Gastroesophageal sphincter (tissue), 4 donors: ENCODE data around the gene IKZF5. TPM values are rescaled to one million over a fixed set of nuclear protein-coding genes. Genes with fewer than 3 reads are reported as not detected.
A peak's percentile ranks its signal among the peaks of the same experiment; 100 is the strongest.

Source experiments
- ATAC-seq: fragments of 150-250 bp; one replicate; pipeline ENCODE4 v1.9.1; 2016; ENCODE audit warnings: mild to moderate bottlenecking, moderate library complexity
- H3K27ac ChIP-seq, 4 donors: fragments of 200-600 bp; sonication (generic) in 3 of 4; 1 replicate in 3 of 4; 2 replicates in 1 of 4; pipeline ENCODE4 v1.5.1; 2016 to 2019
- H3K27me3 ChIP-seq: fragments of 200-600 bp; sonication (generic); one replicate; pipeline ENCODE4 v1.5.1; 2019
- H3K36me3 ChIP-seq, 2 donors: fragments of 200-600 bp; sonication (generic); one replicate each; pipeline ENCODE4 v1.5.1; 2019; ENCODE audit warnings: control low read depth in 1 of 2
- H3K4me1 ChIP-seq, 3 donors: fragments of 200-600 bp; sonication (generic); 1 replicate in 2 of 3; 2 replicates in 1 of 3; pipeline ENCODE4 v1.5.1; 2016 to 2019; ENCODE audit warnings: control low read depth in 2 of 3
- H3K4me3 ChIP-seq, 2 donors: fragments of 200-600 bp; sonication (generic); one replicate each; pipeline ENCODE4 v1.5.1; 2019; ENCODE audit warnings: mild to moderate bottlenecking in 1 of 2, moderate library complexity in 1 of 2
- H3K9me3 ChIP-seq, 3 donors: fragments of 200-600 bp; sonication (generic); one replicate each; pipeline ENCODE4 v1.5.1; 2017 to 2019; ENCODE audit warnings: control low read depth in 2 of 3
- CTCF ChIP-seq, 4 experiments: fragments of 200-600 bp in 2 of 4; fragments of 450-650 bp in 2 of 4; sonication (generic) in 1 of 4; IDR thresholded peaks; one replicate each; pipeline ENCODE4 v1.5.1; 2017 to 2019; ENCODE audit warnings: antibody characterized with exemption in 4 of 4, mild to moderate bottlenecking in 2 of 4, moderate library complexity in 2 of 4
- EP300 ChIP-seq: sonication (generic); formaldehyde crosslinking; IDR thresholded peaks from one replicate; pipeline ENCODE4 v1.6.1; 2017; ENCODE audit warnings: antibody characterized with exemption, mild to moderate bottlenecking
- POLR2A ChIP-seq, 2 donors: fragments of 450-650 bp; IDR thresholded peaks; one replicate each; pipeline ENCODE4 v1.6.1; 2017; ENCODE audit warnings: antibody characterized with exemption in 2 of 2, mild to moderate bottlenecking in 2 of 2, moderate library complexity in 1 of 2
- POLR2AphosphoS5 ChIP-seq: sonication (generic); formaldehyde crosslinking; IDR thresholded peaks from one replicate; pipeline ENCODE4 v1.6.1; 2017; ENCODE audit warnings: antibody characterized with exemption
- WGBS, 2 donors: methylation state at CpG; one replicate each; pipeline ENCODE4 v1.1.5; 2018; ENCODE audit warnings: low coverage in 1 of 2; 5-methylcytosine and 5-hydroxymethylcytosine counted together
- total RNA-seq, 4 donors: library from RNA; depleted of rRNA; stranded (reverse); fragments of >200 nt; gene quantifications; one replicate each; pipeline ENCODE4 v1.1.0, GENCODE V29; 2016

IKZF5 gene
- total RNA-seq, 4 donors from 2014 or later = 5.8 to 14.3 (median 9.5) TPM

GRCh38 chr10:123011987-123012386 is 3.4 kb upstream of the IKZF5 start:
- Histone ChIP-seq H3K4me1 (peaks cover 0 to 24% (median 18%) of the 10 kb centered on the region in 3 donors), H3K36me3 (peaks cover 0 to 5% of the 10 kb centered on the region in 2 donors), H3K9me3 (no peaks in the 10 kb centered on the region), H3K4me3 (no peak overlapping the region), H3K27ac (no peak overlapping the region), H3K27me3 (no peaks in the 10 kb centered on the region)
- no peak for ATAC-seq
- TF ChIP-seq CTCF (IDR thresholded peaks at IDR 0.05) (no peak), POLR2AphosphoS5 (no peak), POLR2A (IDR thresholded peaks at IDR 0.05) (no peak), EP300 (no peak)
- WGBS, 2 donors = 77 to 86% methylated on average over 1 to 3 of the region's 3 CpGs

- Histone ChIP-seq H3K36me3 (peaks cover 0 to 5% of the 10 kb centered on the region in 2 donors), H3K9me3 (no peaks in the 10 kb centered on the region), H3K4me3 (peak overlapping the region; percentile 58 to 98), H3K27ac (peak overlapping the region; percentile 44 to 96 (median 90)), H3K4me1 (peaks cover 0 to 52% (median 20%) of the 10 kb centered on the region in 3 donors), H3K27me3 (no peaks in the 10 kb centered on the region)
- WGBS, 2 donors = 0% methylated on average over 6 to 12 of the region's 34 CpGs
- no peak for TF ChIP-seq CTCF (IDR thresholded peaks at IDR 0.05)
- no peak for TF ChIP-seq EP300
- no peak for TF ChIP-seq POLR2A (IDR thresholded peaks at IDR 0.05)
- TF ChIP-seq POLR2AphosphoS5 = no peak
- ATAC-seq = peak; percentile 34
Measured at GRCh38 chr10:123009105-123009820, 668 bp upstream of the IKZF5 start.

GRCh38 chr10:123007558-123008354 is 839 bp downstream of the IKZF5 start:
- Histone ChIP-seq H3K27ac (peak overlapping the region; percentile 64 to 96 (median 93)), H3K4me3 (peak overlapping the region; percentile 58 to 98), H3K36me3 (peaks cover 0 to 3% of the 10 kb centered on the region in 2 donors), H3K9me3 (no peaks in the 10 kb centered on the region), H3K4me1 (peaks cover 0 to 62% (median 20%) of the 10 kb centered on the region in 3 donors), H3K27me3 (no peaks in the 10 kb centered on the region)
- WGBS, 2 donors = 3 to 8% methylated on average over 14 to 19 of the region's 30 CpGs
- TF ChIP-seq EP300 (no peak), POLR2A (IDR thresholded peaks at IDR 0.05) (no peak), POLR2AphosphoS5 (no peak), CTCF (IDR thresholded peaks at IDR 0.05) (no peak)
- ATAC-seq = no peak

- Histone ChIP-seq H3K9me3 (no peaks in the 10 kb centered on the region), H3K27ac (no peak overlapping the region), H3K36me3 (no peaks in the 10 kb centered on the region), H3K4me3 (no peak overlapping the region), H3K4me1 (peaks cover 0 to 55% (median 11%) of the 10 kb centered on the region in 3 donors), H3K27me3 (no peaks in the 10 kb centered on the region)
- no peak for ATAC-seq
- 23 to 33% methylated on average over 2 of the region's 2 CpGs for WGBS, 2 donors
- TF ChIP-seq POLR2AphosphoS5 = no peak
- no peak for TF ChIP-seq EP300
- no peak for TF ChIP-seq CTCF (IDR thresholded peaks at IDR 0.05)
- TF ChIP-seq POLR2A (IDR thresholded peaks at IDR 0.05) = no peak
Measured at GRCh38 chr10:123004298-123004697, 4.3 kb downstream of the IKZF5 start.
